OCI-LY3 (cell line): ENCODE results near the gene TTC28.

Experiments
- EZH2phosphoT487 ChIP-seq: fragments of 200-600 bp; shearing (Covaris generic); IDR thresholded peaks from 2 replicates; pipeline ENCODE4 v1.6.1; 2018; ENCODE audit warnings: antibody characterized with exemption, mixed run types, low read depth
- TF ChIP-seq, protein P1 (sequence below): fragments of 200-600, 300-600 bp; sonication (generic); IDR thresholded peaks from 2 replicates; pipeline ENCODE4 v1.5.1; 2014; ENCODE audit warnings: antibody characterized with exemption, low read length, low read depth

DNA sequence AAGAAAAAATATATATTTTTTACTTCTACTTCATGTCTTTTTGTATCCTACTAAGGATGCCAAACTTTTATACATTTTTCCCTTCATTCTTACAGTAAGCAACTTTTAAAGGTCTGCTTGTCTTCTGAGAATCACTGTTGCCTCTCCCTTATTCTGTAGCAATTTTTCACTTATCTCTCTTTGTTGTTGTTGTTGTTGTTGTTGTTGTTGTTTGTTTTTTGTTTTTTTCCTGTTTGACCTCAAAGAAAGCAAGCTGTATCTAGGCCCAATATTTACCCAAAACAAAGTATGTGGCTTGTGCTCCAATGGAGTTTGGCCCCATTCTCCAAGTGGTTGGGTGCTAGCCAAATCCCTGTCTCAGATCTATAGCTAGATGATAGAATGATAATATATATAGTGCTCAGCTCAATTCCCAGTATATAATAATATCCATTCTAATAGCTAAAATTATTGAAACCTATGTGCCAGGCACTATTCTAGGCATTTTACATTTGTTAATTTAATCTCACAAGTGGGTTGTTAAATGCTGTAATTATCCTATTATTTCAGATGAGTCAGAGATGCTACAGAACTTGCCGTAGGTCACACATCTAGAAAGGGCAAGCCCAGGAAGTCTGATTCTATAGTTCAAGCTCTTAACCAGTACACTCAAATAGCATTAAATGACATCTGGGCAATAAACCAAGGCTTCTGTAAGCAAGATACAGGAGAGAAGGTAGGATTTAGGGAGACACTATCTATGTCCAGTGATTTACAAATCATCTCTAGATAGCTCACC, 555.5 kb downstream of the TTC28 start:
- TF ChIP-seq, protein P1, sequence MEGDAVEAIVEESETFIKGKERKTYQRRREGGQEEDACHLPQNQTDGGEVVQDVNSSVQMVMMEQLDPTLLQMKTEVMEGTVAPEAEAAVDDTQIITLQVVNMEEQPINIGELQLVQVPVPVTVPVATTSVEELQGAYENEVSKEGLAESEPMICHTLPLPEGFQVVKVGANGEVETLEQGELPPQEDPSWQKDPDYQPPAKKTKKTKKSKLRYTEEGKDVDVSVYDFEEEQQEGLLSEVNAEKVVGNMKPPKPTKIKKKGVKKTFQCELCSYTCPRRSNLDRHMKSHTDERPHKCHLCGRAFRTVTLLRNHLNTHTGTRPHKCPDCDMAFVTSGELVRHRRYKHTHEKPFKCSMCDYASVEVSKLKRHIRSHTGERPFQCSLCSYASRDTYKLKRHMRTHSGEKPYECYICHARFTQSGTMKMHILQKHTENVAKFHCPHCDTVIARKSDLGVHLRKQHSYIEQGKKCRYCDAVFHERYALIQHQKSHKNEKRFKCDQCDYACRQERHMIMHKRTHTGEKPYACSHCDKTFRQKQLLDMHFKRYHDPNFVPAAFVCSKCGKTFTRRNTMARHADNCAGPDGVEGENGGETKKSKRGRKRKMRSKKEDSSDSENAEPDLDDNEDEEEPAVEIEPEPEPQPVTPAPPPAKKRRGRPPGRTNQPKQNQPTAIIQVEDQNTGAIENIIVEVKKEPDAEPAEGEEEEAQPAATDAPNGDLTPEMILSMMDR = no peak
- no peak for TF ChIP-seq EZH2phosphoT487
